Nephron (organoid): ENCODE results near the gene SASS6.

ENCODE experiments used
- H3K27ac Mint-ChIP-seq, 3 experiments: 2 replicates each; pipeline ENCODE4 v1.8.0; 2020; ENCODE audit warnings: mixed read lengths in 3 of 3, mild to moderate bottlenecking in 2 of 3, moderate library complexity in 1 of 3
- H3K27me3 Mint-ChIP-seq: 2 replicates; pipeline ENCODE4 v1.8.0; 2021; ENCODE audit warnings: low read depth, mild to moderate bottlenecking, moderate library complexity, mixed read lengths
- H3K36me3 Mint-ChIP-seq: 2 replicates; pipeline ENCODE4 v1.8.0; 2020; ENCODE audit warnings: low read depth, mixed read lengths
- H3K4me1 Mint-ChIP-seq: 2 replicates; pipeline ENCODE4 v1.8.0; 2020; ENCODE audit warnings: mixed read lengths
- H3K4me3 Mint-ChIP-seq, 3 experiments: 2 replicates each; pipeline ENCODE4 v1.8.0; 2020; ENCODE audit warnings: mild to moderate bottlenecking in 3 of 3, mixed read lengths in 3 of 3, moderate library complexity in 2 of 3
- H3K9me3 Mint-ChIP-seq: 2 replicates; pipeline ENCODE4 v1.8.0; 2020; ENCODE audit warnings: mixed read lengths
- TF ChIP-seq, protein P1 (sequence below), 3 experiments: fragments of 200-600 bp; sonication (generic); IDR thresholded peaks; one replicate each; pipeline ENCODE4 v1.5.0; 2021; ENCODE audit warnings: antibody characterized with exemption in 3 of 3; ENCODE audit not compliant: unreplicated experiment in 3 of 3

Gene SASS6

GRCh38 chr1:100101564-100101963 is 31.2 kb downstream of the SASS6 start:
- H3K27me3 Mint-ChIP-seq = no peaks in the 10 kb centered on the region
- H3K27ac Mint-ChIP-seq = no peak overlapping the region
- peaks cover 33% of the 10 kb centered on the region for H3K36me3 Mint-ChIP-seq
- no peaks in the 10 kb centered on the region for H3K4me1 Mint-ChIP-seq
- TF ChIP-seq, protein P1, sequence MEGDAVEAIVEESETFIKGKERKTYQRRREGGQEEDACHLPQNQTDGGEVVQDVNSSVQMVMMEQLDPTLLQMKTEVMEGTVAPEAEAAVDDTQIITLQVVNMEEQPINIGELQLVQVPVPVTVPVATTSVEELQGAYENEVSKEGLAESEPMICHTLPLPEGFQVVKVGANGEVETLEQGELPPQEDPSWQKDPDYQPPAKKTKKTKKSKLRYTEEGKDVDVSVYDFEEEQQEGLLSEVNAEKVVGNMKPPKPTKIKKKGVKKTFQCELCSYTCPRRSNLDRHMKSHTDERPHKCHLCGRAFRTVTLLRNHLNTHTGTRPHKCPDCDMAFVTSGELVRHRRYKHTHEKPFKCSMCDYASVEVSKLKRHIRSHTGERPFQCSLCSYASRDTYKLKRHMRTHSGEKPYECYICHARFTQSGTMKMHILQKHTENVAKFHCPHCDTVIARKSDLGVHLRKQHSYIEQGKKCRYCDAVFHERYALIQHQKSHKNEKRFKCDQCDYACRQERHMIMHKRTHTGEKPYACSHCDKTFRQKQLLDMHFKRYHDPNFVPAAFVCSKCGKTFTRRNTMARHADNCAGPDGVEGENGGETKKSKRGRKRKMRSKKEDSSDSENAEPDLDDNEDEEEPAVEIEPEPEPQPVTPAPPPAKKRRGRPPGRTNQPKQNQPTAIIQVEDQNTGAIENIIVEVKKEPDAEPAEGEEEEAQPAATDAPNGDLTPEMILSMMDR (IDR thresholded peaks at IDR 0.05; ENCODE audit: unreplicated experiment in 3 of 3) = no peak
- H3K9me3 Mint-ChIP-seq = no peaks in the 10 kb centered on the region
- H3K4me3 Mint-ChIP-seq = no peak overlapping the region

GRCh38 chr1:100100202-100100601 is 32.5 kb downstream of the SASS6 start:
- Mint-ChIP-seq H3K27me3 (no peaks in the 10 kb centered on the region), H3K9me3 (no peaks in the 10 kb centered on the region), H3K4me1 (no peaks in the 10 kb centered on the region), H3K27ac (no peak overlapping the region), H3K36me3 (peaks cover 34% of the 10 kb centered on the region), H3K4me3 (no peak overlapping the region)
- TF ChIP-seq, protein P1 (IDR thresholded peaks at IDR 0.05; ENCODE audit: unreplicated experiment in 3 of 3) = no peak

DNA sequence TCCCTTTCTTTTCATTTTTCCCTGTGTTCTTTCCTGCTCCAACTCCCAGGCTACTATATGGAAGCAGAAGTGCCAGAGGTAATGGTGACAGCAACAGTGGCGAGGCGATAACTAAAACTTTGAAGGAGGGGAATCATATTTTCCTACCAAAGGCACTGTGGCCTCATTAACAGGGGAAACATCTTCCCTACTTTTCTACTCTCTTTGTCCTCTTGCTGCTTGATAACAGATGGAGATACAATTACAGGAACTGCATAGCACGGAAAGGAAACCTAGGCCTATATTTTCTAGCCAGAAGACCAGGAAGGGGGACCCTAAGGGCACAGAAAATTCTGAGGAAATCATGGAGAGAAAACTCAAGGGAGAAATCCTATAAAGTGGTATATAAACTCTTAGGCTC is 42.3 kb downstream of the SASS6 start:
- Mint-ChIP-seq H3K27ac (no peak overlapping the region), H3K27me3 (no peaks in the 10 kb centered on the region), H3K9me3 (no peaks in the 10 kb centered on the region), H3K4me3 (no peak overlapping the region), H3K4me1 (no peaks in the 10 kb centered on the region), H3K36me3 (peaks cover 37% of the 10 kb centered on the region)
- TF ChIP-seq, protein P1 (IDR thresholded peaks at IDR 0.05; ENCODE audit: unreplicated experiment in 3 of 3) = no peak

DNA sequence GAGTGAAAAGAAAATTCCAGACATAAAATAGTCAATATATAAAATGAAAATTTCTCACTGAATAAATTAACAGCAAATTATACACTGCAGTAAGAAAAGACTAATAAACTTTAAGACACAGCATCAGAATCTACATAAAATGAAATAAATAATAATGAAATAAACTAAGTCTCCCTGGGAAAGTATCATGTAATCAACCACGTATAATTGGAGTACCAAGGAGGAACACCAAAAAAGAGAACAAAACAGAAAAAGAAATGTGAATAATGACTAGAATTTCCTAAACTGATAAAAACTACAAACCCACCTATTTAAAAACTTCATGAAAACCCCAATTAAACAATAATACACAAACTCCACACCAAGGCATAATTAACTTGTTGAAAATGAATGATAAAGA is 43.6 kb downstream of the SASS6 start:
- H3K36me3 Mint-ChIP-seq = peaks cover 35% of the 10 kb centered on the region
- no peaks in the 10 kb centered on the region for H3K4me1 Mint-ChIP-seq
- no peaks in the 10 kb centered on the region for H3K9me3 Mint-ChIP-seq
- no peaks in the 10 kb centered on the region for H3K27me3 Mint-ChIP-seq
- no peak overlapping the region for H3K27ac Mint-ChIP-seq
- TF ChIP-seq, protein P1 (IDR thresholded peaks at IDR 0.05; ENCODE audit: unreplicated experiment in 3 of 3) = no peak
- no peak overlapping the region for H3K4me3 Mint-ChIP-seq

DNA sequence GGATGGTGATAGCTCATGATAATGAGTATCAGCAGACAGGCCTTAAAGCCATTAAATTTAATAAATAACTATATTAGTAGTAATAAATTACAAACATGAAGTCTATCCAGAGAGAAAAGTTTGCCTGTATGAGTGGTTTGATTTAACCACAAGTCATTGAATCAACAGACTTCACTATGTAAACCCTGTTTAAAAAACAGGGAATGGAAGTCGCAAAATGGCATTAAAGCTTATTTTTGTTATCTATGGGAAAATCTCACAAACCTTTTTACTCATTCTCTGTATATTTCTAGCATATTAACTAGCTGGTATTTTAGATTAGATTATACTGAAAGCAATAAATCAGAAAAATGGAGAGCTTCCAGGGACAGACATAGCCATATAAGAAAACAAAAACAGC is 45.3 kb downstream of the SASS6 start:
- Mint-ChIP-seq H3K9me3 (no peaks in the 10 kb centered on the region), H3K27ac (no peak overlapping the region), H3K4me1 (no peaks in the 10 kb centered on the region), H3K27me3 (no peaks in the 10 kb centered on the region), H3K4me3 (no peak overlapping the region), H3K36me3 (peaks cover 30% of the 10 kb centered on the region)
- TF ChIP-seq, protein P1 (IDR thresholded peaks at IDR 0.05; ENCODE audit: unreplicated experiment in 3 of 3) = no peak

DNA sequence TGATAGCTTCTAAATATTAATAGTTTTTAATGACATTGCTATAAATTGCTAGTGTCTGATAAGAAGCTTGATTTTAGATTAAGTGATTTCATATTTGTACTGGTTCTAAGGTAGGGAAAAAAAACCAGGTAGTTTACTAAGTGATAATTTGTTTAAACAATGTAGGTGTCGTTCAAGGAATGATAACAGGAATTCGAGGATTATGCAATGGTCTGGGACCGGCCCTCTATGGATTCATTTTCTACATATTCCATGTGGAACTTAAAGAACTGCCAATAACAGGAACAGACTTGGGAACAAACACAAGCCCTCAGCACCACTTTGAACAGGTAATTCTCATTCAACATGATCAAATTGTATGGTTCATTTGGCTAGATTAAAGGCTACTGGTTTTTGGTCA is 52.4 kb downstream of the SASS6 start:
- no peaks in the 10 kb centered on the region for H3K27me3 Mint-ChIP-seq
- H3K9me3 Mint-ChIP-seq = no peaks in the 10 kb centered on the region
- H3K27ac Mint-ChIP-seq = no peak overlapping the region
- H3K36me3 Mint-ChIP-seq = peaks cover 42% of the 10 kb centered on the region
- TF ChIP-seq, protein P1 (IDR thresholded peaks at IDR 0.05; ENCODE audit: unreplicated experiment in 3 of 3) = no peak
- H3K4me1 Mint-ChIP-seq = no peaks in the 10 kb centered on the region
- H3K4me3 Mint-ChIP-seq = no peak overlapping the region
